Activated CD8-positive, alpha-beta T cell treated with anti-CD3 and anti-CD28 coated beads for 36 hours (primary cell): Measurements from ENCODE around the gene SNX10. TPM values are rescaled to one million over a fixed set of nuclear protein-coding genes. Genes with fewer than 3 reads are reported as not detected.
A peak's percentile ranks its signal among the peaks of the same experiment; 100 is the strongest.

Experiments
- ATAC-seq: fragments of 200-7000 bp; cut with Tn5 transposase; one replicate; pipeline ENCODE4 v1.10.0; 2021; ENCODE audit warnings: mild to moderate bottlenecking, moderate library complexity
- CTCF ChIA-PET: fragments of 350-600 bp; sonication (Branson Sonifier 250); formaldehyde crosslinking; loops from one replicate; lab custom pipeline; 2021; ENCODE audit warnings: antibody characterized with exemption; lab: Charles Lee
- POLR2A ChIA-PET: fragments of 350-600 bp; sonication (Branson Sonifier 250); formaldehyde crosslinking; loops from one replicate; lab custom pipeline; 2021; ENCODE audit warnings: antibody characterized with exemption; lab: Charles Lee
- DNase-seq: peaks from one replicate; pipeline ENCODE4 v3.0.0-alpha.2; 2020
- H3K27ac Mint-ChIP-seq: one replicate; pipeline ENCODE4 v1.8.0; 2021; ENCODE audit warnings: mild to moderate bottlenecking, mixed read lengths
- H3K27me3 Mint-ChIP-seq: one replicate; pipeline ENCODE4 v1.8.0; 2021; ENCODE audit warnings: mixed read lengths
- H3K36me3 Mint-ChIP-seq: one replicate; pipeline ENCODE4 v1.8.0; 2021; ENCODE audit warnings: low read depth, mixed read lengths
- H3K4me1 Mint-ChIP-seq: one replicate; pipeline ENCODE4 v1.8.0; 2021; ENCODE audit warnings: low read depth, mixed read lengths
- H3K4me3 Mint-ChIP-seq: one replicate; pipeline ENCODE4 v1.8.0; 2021; ENCODE audit warnings: mild to moderate bottlenecking, moderate library complexity, mixed read lengths
- H3K9me3 Mint-ChIP-seq: one replicate; pipeline ENCODE4 v1.8.0; 2021; ENCODE audit warnings: mixed read lengths
- CTCF ChIP-seq: fragments of 200-600 bp; IDR thresholded peaks from one replicate; pipeline ENCODE4 v1.8.0; 2022; ENCODE audit warnings: antibody characterized with exemption, mild to moderate bottlenecking
- intact Hi-C: fragments of 100-400 bp; cut with micrococcal nuclease; formaldehyde crosslinking; loops from one replicate; pipeline ENCODE4 v1.10.0; 2022
- total RNA-seq, 2 experiments: library from RNA; stranded (reverse); gene quantifications; one replicate each; pipeline ENCODE4 v1.2.3, GENCODE V29; 2021

Gene SNX10
- total RNA-seq, 2 experiments from 2014 or later, result 47.8 to 51.1 TPM

- Mint-ChIP-seq H3K27me3 (no peaks in the 10 kb centered on the region), H3K9me3 (no peaks in the 10 kb centered on the region), H3K4me1 (peaks cover 9% of the 10 kb centered on the region), H3K36me3 (peaks cover 15% of the 10 kb centered on the region), H3K4me3 (no peak overlapping the region), H3K27ac (no peak overlapping the region)
- ChIA-PET CTCF (interaction anchor here (5.2 kb wide), 1 partner anchor 277 kb away, joined by 71 read pairs; no protein-coding TSS in a partner anchor), POLR2A (no interaction called here)
- intact Hi-C loops, result loop anchor here (5.0 to 10.0 kb wide), 4 partner anchors 75 to 475 kb away; partner anchors contain the start of genes CBX3, HNRNPA2B1 and SNX10
- no peak for DNase-seq
- no peak for TF ChIP-seq CTCF
- ATAC-seq, result no peak
Observed at GRCh38 chr7:26367219-26367711, 75.6 kb downstream of the SNX10 start.

- DNase-seq (no peak), ATAC-seq (no peak)
- intact Hi-C loops, result loop anchor here (5.0 to 10.0 kb wide), 4 partner anchors 76 to 476 kb away; partner anchors contain the start of genes CBX3, HNRNPA2B1 and SNX10
- Mint-ChIP-seq H3K36me3 (peaks cover 20% of the 10 kb centered on the region), H3K27me3 (no peaks in the 10 kb centered on the region), H3K4me3 (no peak overlapping the region), H3K27ac (no peak overlapping the region), H3K9me3 (no peaks in the 10 kb centered on the region), H3K4me1 (peaks cover 9% of the 10 kb centered on the region)
- CTCF ChIA-PET, result interaction anchor here (0.8 to 2.9 kb wide), 14 partner anchors 10 to 793 kb away, joined by 3 to 29 read pairs (median 12); no protein-coding TSS in a partner anchor
- POLR2A ChIA-PET, result no interaction called here
- TF ChIP-seq CTCF, result no peak
Observed at GRCh38 chr7:26368542-26368941, 76.9 kb downstream of the SNX10 start.

GRCh38 chr7:26369593-26369992, 77.9 kb downstream of the SNX10 start:
- intact Hi-C loops, result loop anchor here (5.0 to 10.0 kb wide), 4 partner anchors 77 to 477 kb away; partner anchors contain the start of genes CBX3, HNRNPA2B1 and SNX10
- ChIA-PET POLR2A (interaction anchor here (0.7 kb wide), 1 partner anchor 258 kb away, joined by 4 read pairs; no protein-coding TSS in a partner anchor), CTCF (interaction anchor here (0.6 to 2.9 kb wide), 73 partner anchors 9 to 801 kb away, joined by 3 to 29 read pairs (median 4); no protein-coding TSS in a partner anchor)
- peaks cover 9% of the 10 kb centered on the region for H3K4me1 Mint-ChIP-seq
- peaks cover 26% of the 10 kb centered on the region for H3K36me3 Mint-ChIP-seq
- peak; percentile 30 for DNase-seq
- ATAC-seq, result peak; percentile 73
- H3K9me3 Mint-ChIP-seq, result no peaks in the 10 kb centered on the region
- no peak overlapping the region for H3K27ac Mint-ChIP-seq
- no peak overlapping the region for H3K4me3 Mint-ChIP-seq
- H3K27me3 Mint-ChIP-seq, result peaks cover 4% of the 10 kb centered on the region
- TF ChIP-seq CTCF, result peak; percentile 93

- intact Hi-C loops, result no loop called here
- Mint-ChIP-seq H3K27me3 (peaks cover 6% of the 10 kb centered on the region), H3K36me3 (peaks cover 24% of the 10 kb centered on the region), H3K4me1 (peaks cover 7% of the 10 kb centered on the region), H3K27ac (no peak overlapping the region), H3K9me3 (no peaks in the 10 kb centered on the region), H3K4me3 (no peak overlapping the region)
- ChIA-PET CTCF (interaction anchor here (0.6 to 2.9 kb wide), 70 partner anchors 9 to 800 kb away, joined by 3 to 29 read pairs (median 4); no protein-coding TSS in a partner anchor), POLR2A (interaction anchor here (0.7 kb wide), 1 partner anchor 258 kb away, joined by 4 read pairs; no protein-coding TSS in a partner anchor)
- DNase-seq (no peak), ATAC-seq (no peak)
- TF ChIP-seq CTCF, result no peak
Observed at GRCh38 chr7:26370011-26370410, 78.3 kb downstream of the SNX10 start.

- CTCF ChIA-PET, result interaction anchor here (0.9 to 1.9 kb wide), 11 partner anchors 22 to 789 kb away, joined by 3 to 8 read pairs (median 3); no protein-coding TSS in a partner anchor
- POLR2A ChIA-PET, result no interaction called here
- ATAC-seq (no peak), DNase-seq (no peak)
- H3K27me3 Mint-ChIP-seq, result peaks cover 12% of the 10 kb centered on the region
- no peak overlapping the region for H3K27ac Mint-ChIP-seq
- peaks cover 17% of the 10 kb centered on the region for H3K36me3 Mint-ChIP-seq
- H3K4me3 Mint-ChIP-seq, result no peak overlapping the region
- H3K4me1 Mint-ChIP-seq, result peaks cover 12% of the 10 kb centered on the region
- TF ChIP-seq CTCF, result no peak
- intact Hi-C loops, result no loop called here
- no peaks in the 10 kb centered on the region for H3K9me3 Mint-ChIP-seq
Observed at GRCh38 chr7:26372249-26372648, 80.6 kb downstream of the SNX10 start.
